PC-3 (cell line): ENCODE results near the gene LAMA3.

Source experiments
- EZH2 ChIP-seq: fragments of 300-600 bp; sonication (generic); IDR thresholded peaks from one replicate; pipeline ENCODE4 v1.6.1; 2017; ENCODE audit warnings: antibody characterized with exemption, mild to moderate bottlenecking, low read length; ENCODE audit not compliant: unreplicated experiment
- EZH2phosphoT487 ChIP-seq: fragments of 300-600 bp; sonication (generic); IDR thresholded peaks from 2 replicates; pipeline ENCODE4 v1.6.1; 2018; ENCODE audit warnings: mild to moderate bottlenecking, antibody characterized with exemption, low read length, borderline replicate concordance
- TF ChIP-seq, protein P1 (sequence below): fragments of 300-600 bp; sonication (generic); conservative IDR thresholded peaks from 2 replicates; pipeline ENCODE4 v1.5.1; 2017; ENCODE audit warnings: antibody characterized with exemption, low read depth, mild to moderate bottlenecking, low read length

DNA sequence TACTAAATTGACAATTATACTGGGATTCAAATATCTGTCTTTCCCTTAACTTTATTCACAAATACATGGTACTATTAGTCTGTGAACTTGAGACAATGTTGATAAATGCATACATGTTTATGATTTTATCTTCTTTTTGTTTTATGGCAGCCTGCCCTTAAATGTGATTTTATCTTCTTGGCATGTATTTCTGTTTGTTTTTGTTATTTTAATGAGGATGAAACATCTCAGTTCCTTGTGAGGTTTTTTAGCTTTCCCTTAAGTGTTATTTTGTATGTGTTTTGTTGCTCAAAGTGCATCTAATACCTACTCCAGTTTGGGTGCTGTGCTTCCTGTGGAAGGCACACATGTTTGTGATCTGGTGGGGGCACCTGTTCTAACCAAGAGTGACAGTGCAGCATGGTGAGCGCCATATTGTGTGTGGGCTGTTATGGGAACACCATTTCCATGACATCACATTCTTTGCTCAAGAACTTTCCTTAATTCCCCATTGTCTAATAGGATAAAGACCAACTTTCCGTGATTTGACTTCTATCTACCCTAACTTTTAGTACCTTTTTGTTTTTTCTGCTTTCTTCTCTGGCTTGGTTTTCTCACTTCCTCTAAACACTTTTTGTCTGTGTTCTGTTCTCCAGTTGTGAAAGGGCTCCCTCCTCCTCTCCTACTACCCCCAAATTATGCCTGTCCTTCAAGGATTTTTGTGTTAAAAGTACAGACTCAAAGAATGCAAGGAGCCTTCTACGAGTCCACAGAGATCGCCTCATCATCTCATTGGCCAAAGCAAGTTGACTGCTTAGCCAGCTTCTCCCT lies 163.2 kb downstream of the LAMA3 start:
- TF ChIP-seq, protein P1, sequence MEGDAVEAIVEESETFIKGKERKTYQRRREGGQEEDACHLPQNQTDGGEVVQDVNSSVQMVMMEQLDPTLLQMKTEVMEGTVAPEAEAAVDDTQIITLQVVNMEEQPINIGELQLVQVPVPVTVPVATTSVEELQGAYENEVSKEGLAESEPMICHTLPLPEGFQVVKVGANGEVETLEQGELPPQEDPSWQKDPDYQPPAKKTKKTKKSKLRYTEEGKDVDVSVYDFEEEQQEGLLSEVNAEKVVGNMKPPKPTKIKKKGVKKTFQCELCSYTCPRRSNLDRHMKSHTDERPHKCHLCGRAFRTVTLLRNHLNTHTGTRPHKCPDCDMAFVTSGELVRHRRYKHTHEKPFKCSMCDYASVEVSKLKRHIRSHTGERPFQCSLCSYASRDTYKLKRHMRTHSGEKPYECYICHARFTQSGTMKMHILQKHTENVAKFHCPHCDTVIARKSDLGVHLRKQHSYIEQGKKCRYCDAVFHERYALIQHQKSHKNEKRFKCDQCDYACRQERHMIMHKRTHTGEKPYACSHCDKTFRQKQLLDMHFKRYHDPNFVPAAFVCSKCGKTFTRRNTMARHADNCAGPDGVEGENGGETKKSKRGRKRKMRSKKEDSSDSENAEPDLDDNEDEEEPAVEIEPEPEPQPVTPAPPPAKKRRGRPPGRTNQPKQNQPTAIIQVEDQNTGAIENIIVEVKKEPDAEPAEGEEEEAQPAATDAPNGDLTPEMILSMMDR, result no peak
- TF ChIP-seq EZH2 (no peak), EZH2phosphoT487 (no peak)
